Liver (tissue), 3 donors: ENCODE results near the gene CD8A.

Experiments used
- EGR1 ChIP-seq, 2 donors: IDR thresholded peaks; 2 replicates each; pipeline ENCODE4 v1.6.1; 2016 to 2018; ENCODE audit warnings: antibody characterized with exemption in 2 of 2, low read depth in 2 of 2
- FOXA1 ChIP-seq: IDR thresholded peaks from 2 replicates; pipeline ENCODE4 v1.6.1; 2016; ENCODE audit warnings: antibody characterized with exemption
- JUND ChIP-seq, 2 donors: IDR thresholded peaks; 2 replicates each; pipeline ENCODE4 v1.6.1; 2016; ENCODE audit warnings: antibody characterized with exemption in 2 of 2
- MAX ChIP-seq: IDR thresholded peaks from 2 replicates; pipeline ENCODE4 v1.6.1; 2016; ENCODE audit warnings: antibody characterized with exemption
- RAD21 ChIP-seq, 2 donors: IDR thresholded peaks; 2 replicates each; pipeline ENCODE4 v1.6.1; 2016; ENCODE audit warnings: antibody characterized with exemption in 2 of 2, mild to moderate bottlenecking in 2 of 2
- SP1 ChIP-seq: IDR thresholded peaks from 2 replicates; pipeline ENCODE4 v1.6.1; 2018; ENCODE audit warnings: antibody characterized with exemption, mild to moderate bottlenecking
- TAF1 ChIP-seq: conservative IDR thresholded peaks from 2 replicates; pipeline ENCODE4 v1.6.1; 2016; ENCODE audit warnings: antibody characterized with exemption, mild to moderate bottlenecking
- YY1 ChIP-seq: IDR thresholded peaks from 2 replicates; pipeline ENCODE4 v1.6.1; 2016; ENCODE audit warnings: antibody characterized with exemption, mild to moderate bottlenecking
- ZBTB33 ChIP-seq: IDR thresholded peaks from 2 replicates; pipeline ENCODE4 v1.6.1; 2016; ENCODE audit warnings: antibody characterized with exemption
- TF ChIP-seq, protein P1 (sequence below): fragments of 150-350 bp; IDR thresholded peaks from 2 replicates; pipeline ENCODE4 v1.5.1; 2017; ENCODE audit warnings: improper control_type of control experiment, low read depth, low read length; ENCODE audit not compliant: missing input control
- TF ChIP-seq, protein P2 (sequence below): IDR thresholded peaks from 2 replicates; pipeline ENCODE4 v1.6.1; 2016; ENCODE audit warnings: antibody characterized with exemption, mild to moderate bottlenecking
- donor health status: healthy.
- donor health status: healthy.

- TF ChIP-seq, protein P1, sequence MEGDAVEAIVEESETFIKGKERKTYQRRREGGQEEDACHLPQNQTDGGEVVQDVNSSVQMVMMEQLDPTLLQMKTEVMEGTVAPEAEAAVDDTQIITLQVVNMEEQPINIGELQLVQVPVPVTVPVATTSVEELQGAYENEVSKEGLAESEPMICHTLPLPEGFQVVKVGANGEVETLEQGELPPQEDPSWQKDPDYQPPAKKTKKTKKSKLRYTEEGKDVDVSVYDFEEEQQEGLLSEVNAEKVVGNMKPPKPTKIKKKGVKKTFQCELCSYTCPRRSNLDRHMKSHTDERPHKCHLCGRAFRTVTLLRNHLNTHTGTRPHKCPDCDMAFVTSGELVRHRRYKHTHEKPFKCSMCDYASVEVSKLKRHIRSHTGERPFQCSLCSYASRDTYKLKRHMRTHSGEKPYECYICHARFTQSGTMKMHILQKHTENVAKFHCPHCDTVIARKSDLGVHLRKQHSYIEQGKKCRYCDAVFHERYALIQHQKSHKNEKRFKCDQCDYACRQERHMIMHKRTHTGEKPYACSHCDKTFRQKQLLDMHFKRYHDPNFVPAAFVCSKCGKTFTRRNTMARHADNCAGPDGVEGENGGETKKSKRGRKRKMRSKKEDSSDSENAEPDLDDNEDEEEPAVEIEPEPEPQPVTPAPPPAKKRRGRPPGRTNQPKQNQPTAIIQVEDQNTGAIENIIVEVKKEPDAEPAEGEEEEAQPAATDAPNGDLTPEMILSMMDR: no peak
- no peak for TF ChIP-seq RAD21 (IDR thresholded peaks at IDR 0.05)
- no peak for TF ChIP-seq JUND (IDR thresholded peaks at IDR 0.05)
- no peak for TF ChIP-seq SP1
- no peak for TF ChIP-seq MAX
- no peak for TF ChIP-seq TAF1
- TF ChIP-seq EGR1 (IDR thresholded peaks at IDR 0.05; ENCODE audit: low read depth in 2 of 2): no peak
- TF ChIP-seq FOXA1: no peak
- no peak for TF ChIP-seq ZBTB33
- TF ChIP-seq, protein P2, sequence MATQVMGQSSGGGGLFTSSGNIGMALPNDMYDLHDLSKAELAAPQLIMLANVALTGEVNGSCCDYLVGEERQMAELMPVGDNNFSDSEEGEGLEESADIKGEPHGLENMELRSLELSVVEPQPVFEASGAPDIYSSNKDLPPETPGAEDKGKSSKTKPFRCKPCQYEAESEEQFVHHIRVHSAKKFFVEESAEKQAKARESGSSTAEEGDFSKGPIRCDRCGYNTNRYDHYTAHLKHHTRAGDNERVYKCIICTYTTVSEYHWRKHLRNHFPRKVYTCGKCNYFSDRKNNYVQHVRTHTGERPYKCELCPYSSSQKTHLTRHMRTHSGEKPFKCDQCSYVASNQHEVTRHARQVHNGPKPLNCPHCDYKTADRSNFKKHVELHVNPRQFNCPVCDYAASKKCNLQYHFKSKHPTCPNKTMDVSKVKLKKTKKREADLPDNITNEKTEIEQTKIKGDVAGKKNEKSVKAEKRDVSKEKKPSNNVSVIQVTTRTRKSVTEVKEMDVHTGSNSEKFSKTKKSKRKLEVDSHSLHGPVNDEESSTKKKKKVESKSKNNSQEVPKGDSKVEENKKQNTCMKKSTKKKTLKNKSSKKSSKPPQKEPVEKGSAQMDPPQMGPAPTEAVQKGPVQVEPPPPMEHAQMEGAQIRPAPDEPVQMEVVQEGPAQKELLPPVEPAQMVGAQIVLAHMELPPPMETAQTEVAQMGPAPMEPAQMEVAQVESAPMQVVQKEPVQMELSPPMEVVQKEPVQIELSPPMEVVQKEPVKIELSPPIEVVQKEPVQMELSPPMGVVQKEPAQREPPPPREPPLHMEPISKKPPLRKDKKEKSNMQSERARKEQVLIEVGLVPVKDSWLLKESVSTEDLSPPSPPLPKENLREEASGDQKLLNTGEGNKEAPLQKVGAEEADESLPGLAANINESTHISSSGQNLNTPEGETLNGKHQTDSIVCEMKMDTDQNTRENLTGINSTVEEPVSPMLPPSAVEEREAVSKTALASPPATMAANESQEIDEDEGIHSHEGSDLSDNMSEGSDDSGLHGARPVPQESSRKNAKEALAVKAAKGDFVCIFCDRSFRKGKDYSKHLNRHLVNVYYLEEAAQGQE: no peak
- no peak for TF ChIP-seq YY1
Measured at GRCh38 chr2:86789687-86790133, 1.0 kb downstream of the CD8A start.
